IMR-90 (cell line): ENCODE measurements around the gene RPTOR. TPM values are rescaled to one million over a fixed set of nuclear protein-coding genes. Genes with fewer than 3 reads are reported as not detected.

Experiments
- ATAC-seq: fragments of 200-7000 bp; cut with Tn5 transposase; 2 replicates; pipeline ENCODE4 v1.9.1; 2020; ENCODE audit warnings: low read depth, mild to moderate bottlenecking, moderate library complexity
- BruUV-seq: library from RNA; stranded (reverse); fragments of 400-500 nt; replicated peaks from 2 replicates; lab custom pipeline; 2021; lab: Mats Ljungman, UMichigan
- CTCF ChIA-PET: fragments of 300-600 bp; formaldehyde crosslinking; extraction: SDS; loops from one replicate; lab custom pipeline; 2021; ENCODE audit warnings: antibody characterized with exemption; lab: Yijun Ruan, JAX
- POLR2A ChIA-PET: fragments of 300-600 bp; sonication (Branson Sonifier 250); formaldehyde crosslinking; loops from one replicate; lab custom pipeline; 2022; ENCODE audit warnings: antibody characterized with exemption; ENCODE audit not compliant: unreplicated experiment; lab: Charles Lee
- DNase-seq: peaks from one replicate; pipeline ENCODE4 v3.0.0; 2013
- H2AFZ ChIP-seq: replicated peaks from 2 replicates; pipeline ENCODE3; 2013; ENCODE audit warnings: low read length, mild to moderate bottlenecking; ENCODE audit not compliant: poor library complexity
- H2AK5ac ChIP-seq: 2 replicates; pipeline ENCODE4 v1.6.1; 2013; ENCODE audit warnings: low read depth, low read length, inconsistent platforms
- H2AK9ac ChIP-seq: replicated peaks from 2 replicates; pipeline ENCODE3; 2013; ENCODE audit warnings: mild to moderate bottlenecking, low read depth, low read length, moderate library complexity; ENCODE audit not compliant: poor library complexity
- H2BK120ac ChIP-seq: 2 replicates; pipeline ENCODE4 v1.6.1; 2013; ENCODE audit warnings: low read depth, low read length, inconsistent platforms
- H2BK15ac ChIP-seq: 3 replicates; pipeline ENCODE4 v1.6.1; 2013; ENCODE audit warnings: low read depth, low read length, inconsistent platforms
- H2BK20ac ChIP-seq: 2 replicates; pipeline ENCODE4 v1.6.1; 2013; ENCODE audit warnings: low read depth, mild to moderate bottlenecking, inconsistent platforms, low read length, moderate library complexity
- H2BK5ac ChIP-seq: 2 replicates; pipeline ENCODE4 v1.6.1; 2013; ENCODE audit warnings: mild to moderate bottlenecking, low read depth, low read length, inconsistent platforms; ENCODE audit not compliant: poor library complexity, severe bottlenecking
- H3K14ac ChIP-seq: replicated peaks from 2 replicates; pipeline ENCODE4 v1.6.1; 2013; ENCODE audit warnings: low read depth, low read length, inconsistent platforms
- H3K18ac ChIP-seq: 2 replicates; pipeline ENCODE4 v1.6.1; 2013; ENCODE audit warnings: low read depth, low read length, control low read depth
- H3K23ac ChIP-seq: 2 replicates; pipeline ENCODE4 v1.6.1; 2013; ENCODE audit warnings: low read depth, low read length, inconsistent platforms
- H3K27ac ChIP-seq: 2 replicates; pipeline ENCODE4 v1.5.1; 2013; ENCODE audit warnings: mild to moderate bottlenecking, control low read depth, low read length; ENCODE audit not compliant: insufficient read depth
- H3K27me3 ChIP-seq: 2 replicates; pipeline ENCODE4 v1.6.1; 2013; ENCODE audit warnings: low read length; ENCODE audit not compliant: control insufficient read depth, insufficient read depth
- H3K36me3 ChIP-seq: 2 replicates; pipeline ENCODE4 v1.6.1; 2013; ENCODE audit warnings: low read length, mixed read lengths; ENCODE audit not compliant: control insufficient read depth, insufficient read depth
- H3K4ac ChIP-seq: 2 replicates; pipeline ENCODE4 v1.6.1; 2013; ENCODE audit warnings: low read depth, low read length, inconsistent platforms
- H3K4me1 ChIP-seq: 2 replicates; pipeline ENCODE4 v1.6.1; 2013; ENCODE audit warnings: low read length, mixed read lengths; ENCODE audit not compliant: control insufficient read depth, insufficient read depth
- H3K4me2 ChIP-seq: 2 replicates; pipeline ENCODE4 v1.6.1; 2013; ENCODE audit warnings: low read depth, mild to moderate bottlenecking, control low read depth, low read length, moderate library complexity
- H3K4me3 ChIP-seq: 2 replicates; pipeline ENCODE4 v1.5.1; 2013; ENCODE audit warnings: low read depth, mild to moderate bottlenecking, control low read depth, low read length, moderate library complexity; ENCODE audit not compliant: insufficient read depth
- H3K56ac ChIP-seq: 2 replicates; pipeline ENCODE4 v1.6.1; 2013; ENCODE audit warnings: low read length, inconsistent platforms; ENCODE audit not compliant: insufficient read depth; ENCODE audit errors: extremely low read depth
- H3K79me1 ChIP-seq, 2 experiments: 2 replicates each; pipeline ENCODE4 v1.6.1; 2013; ENCODE audit warnings: low read length in 2 of 2, inconsistent platforms in 1 of 2, low read depth in 1 of 2
- H3K9ac ChIP-seq: 2 replicates; pipeline ENCODE4 v1.6.1; 2013; ENCODE audit warnings: low read depth, low read length, control low read depth
- H3K9me1 ChIP-seq: 2 replicates; pipeline ENCODE4 v1.6.1; 2013; ENCODE audit warnings: low read length, inconsistent platforms; ENCODE audit not compliant: insufficient read depth
- H3K9me3 ChIP-seq: 2 replicates; pipeline ENCODE4 v1.6.1; 2013; ENCODE audit warnings: low read length; ENCODE audit not compliant: control insufficient read depth, insufficient read depth
- H4K20me1 ChIP-seq: 2 replicates; pipeline ENCODE4 v1.6.1; 2013; ENCODE audit warnings: low read length, inconsistent platforms; ENCODE audit not compliant: insufficient read depth
- H4K5ac ChIP-seq: 2 replicates; pipeline ENCODE4 v1.6.1; 2013; ENCODE audit warnings: mild to moderate bottlenecking, low read depth, low read length, control low read depth
- H4K8ac ChIP-seq, 2 experiments: 2 replicates each; pipeline ENCODE4 v1.6.1; 2013; ENCODE audit warnings: low read depth in 2 of 2, low read length in 2 of 2, control low read depth in 1 of 2, inconsistent platforms in 1 of 2
- H4K91ac ChIP-seq: 2 replicates; pipeline ENCODE4 v1.6.1; 2013; ENCODE audit warnings: low read depth, low read length, inconsistent platforms; ENCODE audit not compliant: insufficient read depth
- BHLHE40 ChIP-seq: fragments of 150-350 bp; IDR thresholded peaks from 2 replicates; pipeline ENCODE4 v1.6.1; 2016; ENCODE audit warnings: mild to moderate bottlenecking, low read depth, low read length
- CEBPB ChIP-seq: IDR thresholded peaks from 2 replicates; pipeline ENCODE4 v1.6.1; 2012; ENCODE audit warnings: low read depth, low read length, improper control_type of control experiment
- CHD1 ChIP-seq: IDR thresholded peaks from 2 replicates; pipeline ENCODE4 v1.6.1; 2012; ENCODE audit warnings: low read depth, low read length, improper control_type of control experiment
- CTCF ChIP-seq: conservative IDR thresholded peaks from 2 replicates; pipeline ENCODE4 v1.5.1; 2012; ENCODE audit warnings: mild to moderate bottlenecking, low read depth, low read length, improper control_type of control experiment
- MAZ ChIP-seq: IDR thresholded peaks from 2 replicates; pipeline ENCODE4 v1.6.1; 2012; ENCODE audit warnings: low read depth, mild to moderate bottlenecking, low read length, improper control_type of control experiment, moderate library complexity, borderline replicate concordance
- MXI1 ChIP-seq: IDR thresholded peaks from 2 replicates; pipeline ENCODE4 v1.6.1; 2012; ENCODE audit warnings: low read depth, mild to moderate bottlenecking, low read length, moderate library complexity, borderline replicate concordance
- NFE2L2 ChIP-seq: fragments of 150-350 bp; IDR thresholded peaks from 2 replicates; pipeline ENCODE4 v1.6.1; 2016; ENCODE audit warnings: low read depth, mild to moderate bottlenecking, low read length
- POLR2A ChIP-seq: IDR thresholded peaks from 2 replicates; pipeline ENCODE4 v1.6.1; 2012; ENCODE audit warnings: mild to moderate bottlenecking, low read depth, low read length
- RAD21 ChIP-seq: IDR thresholded peaks from 2 replicates; pipeline ENCODE4 v1.6.1; 2012; ENCODE audit warnings: low read length, improper control_type of control experiment
- USF2 ChIP-seq: fragments of 150-350 bp; IDR thresholded peaks from 2 replicates; pipeline ENCODE4 v1.6.1; 2017; ENCODE audit warnings: mild to moderate bottlenecking, antibody characterized with exemption, low read length, low read depth
- WGBS, 2 experiments: methylation state at CpG; one replicate each; pipeline versions ENCODE4 v1.1.5 to v1.1.7; 2013; ENCODE audit warnings: missing lambda C conversion rate in 2 of 2; ENCODE audit not compliant: insufficient read length in 1 of 2; ENCODE audit errors: extremely low coverage in 2 of 2; 5-methylcytosine and 5-hydroxymethylcytosine counted together
- dilution Hi-C: fragments of 300-500 bp; cut with HindIII; formaldehyde crosslinking; loops from one replicate; pipeline ENCODE4 v1.14.3; 2018; ENCODE audit warnings: low sequenced_read_pairs; ENCODE audit not compliant: unreplicated experiment
- in situ Hi-C: fragments of 300-500 bp; cut with MboI; formaldehyde crosslinking; loops from 3 replicates; pipeline ENCODE4 v1.14.3; 2019; ENCODE audit warnings: low sequenced_read_pairs, inconsistent platforms, mixed read lengths
- intact Hi-C: fragments of 100-400 bp; cut with micrococcal nuclease; formaldehyde crosslinking; loops from 2 replicates; pipeline ENCODE4 v1.10.0; 2022
- polyA plus RNA-seq, 3 experiments: library from polyadenylated mRNA; depleted of rRNA; stranded (reverse); fragments of >200 nt; gene quantifications; 2 replicates each; pipeline ENCODE4 v1.2.3, GENCODE V29; 2012; ENCODE audit warnings: low replicate concordance in 1 of 3
- total RNA-seq: library from RNA; depleted of rRNA; stranded (reverse); fragments of >200 nt; gene quantifications from 2 replicates; pipeline ENCODE4 v1.2.3, GENCODE V29; 2012

Gene RPTOR
- total and polyA plus RNA-seq, 2 of the 4 experiments (the other 2 are of a cell fraction): 10.8 to 14.7 TPM

GRCh38 chr17:80592243-80592642 is 47.6 kb downstream of the RPTOR start:
- BruUV-seq: no TSS peak
- Histone ChIP-seq H3K4me1 (peaks cover 9% of the 10 kb centered on the region), H2BK120ac (no peak overlapping the region), H3K4me3 (no peak overlapping the region), H4K91ac (no peak overlapping the region), H3K36me3 (no peaks in the 10 kb centered on the region), H3K9ac (no peak overlapping the region), H4K8ac (no peak overlapping the region), H3K27me3 (no peaks in the 10 kb centered on the region), H2BK20ac (no peak overlapping the region), H2AK5ac (no peak overlapping the region), H3K27ac (no peak overlapping the region), H3K4ac (no peak overlapping the region), H2AK9ac (no peak overlapping the region), H3K56ac (no peak overlapping the region), H4K20me1 (peaks cover 14% of the 10 kb centered on the region), H3K14ac (no peak overlapping the region), H3K23ac (no peak overlapping the region), H3K9me1 (peaks cover 10% of the 10 kb centered on the region), H3K18ac (no peak overlapping the region), H2BK5ac (no peak overlapping the region), H3K79me1 (peaks cover 42 to 77% of the 10 kb centered on the region in 2 experiments), H2AFZ (no peak overlapping the region), H3K4me2 (no peak overlapping the region), H2BK15ac (no peak overlapping the region), H3K9me3 (no peaks in the 10 kb centered on the region), H4K5ac (no peak overlapping the region)
- dilution Hi-C loops: no loop called here
- in situ Hi-C loops: no loop called here
- TF ChIP-seq RAD21: no peak
- TF ChIP-seq POLR2A: no peak
- no peak for TF ChIP-seq CTCF
- no peak for TF ChIP-seq BHLHE40
- no peak for TF ChIP-seq MAZ
- TF ChIP-seq NFE2L2: no peak
- no peak for TF ChIP-seq USF2
- TF ChIP-seq MXI1: no peak
- no peak for TF ChIP-seq CHD1
- no peak for TF ChIP-seq CEBPB
- ChIA-PET CTCF (no interaction called here), POLR2A (no interaction called here)
- DNase-seq (no peak), ATAC-seq (no peak)
- WGBS, 2 experiments: 100% methylated on average over 1 of the region's 5 CpGs; no CpG with 5 or more reads in 1 of the 2 experiments
- intact Hi-C loops: no loop called here
